Tibial artery (tissue), 4 donors: ENCODE results near the gene DMRT1.

ENCODE experiments used
- DNase-seq, 2 donors: peaks; one replicate each; pipeline ENCODE4 v3.0.0-alpha.2; 2019
- H3K27ac ChIP-seq, 2 donors: fragments of 200-600 bp; sonication (generic) in 1 of 2; 1 replicate in 1 of 2; 2 replicates in 1 of 2; pipeline ENCODE4 v1.5.1; 2018 to 2019; ENCODE audit warnings: mild to moderate bottlenecking in 1 of 2
- H3K27me3 ChIP-seq, 2 donors: fragments of 200-600 bp; sonication (generic) in 1 of 2; one replicate each; pipeline versions ENCODE4 v1.5.1 to v1.6.0; 2016 to 2019
- H3K36me3 ChIP-seq, 3 donors: fragments of 200-600 bp; sonication (generic) in 2 of 3; one replicate each; pipeline ENCODE4 v1.5.1; 2016 to 2019; ENCODE audit warnings: mild to moderate bottlenecking in 2 of 3
- H3K4me1 ChIP-seq, 4 donors: fragments of 200-600 bp; sonication (generic) in 2 of 4; 1 replicate in 3 of 4; 2 replicates in 1 of 4; pipeline ENCODE4 v1.5.1; 2016 to 2019
- H3K4me3 ChIP-seq, 2 donors: fragments of 200-600 bp; sonication (generic) in 1 of 2; 1 replicate in 1 of 2; 2 replicates in 1 of 2; pipeline ENCODE4 v1.5.1; 2018 to 2019; ENCODE audit warnings: mild to moderate bottlenecking in 2 of 2
- H3K9me3 ChIP-seq, 3 donors: fragments of 200-600 bp; sonication (generic) in 1 of 3; one replicate each; pipeline ENCODE4 v1.5.1; 2016 to 2019
- intact Hi-C: fragments of 100-400 bp; cut with DNase I; formaldehyde crosslinking; loops from one replicate; pipeline ENCODE4 v1.15.0; 2023; ENCODE audit warnings: low total_unique reads
- TF ChIP-seq, protein P1 (sequence below), 2 experiments: fragments of 200-600 bp in 1 of 2; fragments of 450-650 bp in 1 of 2; IDR thresholded peaks; one replicate each; pipeline ENCODE4 v1.5.1; 2017 to 2019; ENCODE audit warnings: antibody characterized with exemption in 2 of 2, mild to moderate bottlenecking in 1 of 2, moderate library complexity in 1 of 2

The DMRT1 gene

GRCh38 chr9:942805-943580, 101.5 kb downstream of the DMRT1 start:
- H3K9me3 ChIP-seq, result peaks cover 0 to 3% (median 3%) of the 10 kb centered on the region in 3 donors
- TF ChIP-seq, protein P1, sequence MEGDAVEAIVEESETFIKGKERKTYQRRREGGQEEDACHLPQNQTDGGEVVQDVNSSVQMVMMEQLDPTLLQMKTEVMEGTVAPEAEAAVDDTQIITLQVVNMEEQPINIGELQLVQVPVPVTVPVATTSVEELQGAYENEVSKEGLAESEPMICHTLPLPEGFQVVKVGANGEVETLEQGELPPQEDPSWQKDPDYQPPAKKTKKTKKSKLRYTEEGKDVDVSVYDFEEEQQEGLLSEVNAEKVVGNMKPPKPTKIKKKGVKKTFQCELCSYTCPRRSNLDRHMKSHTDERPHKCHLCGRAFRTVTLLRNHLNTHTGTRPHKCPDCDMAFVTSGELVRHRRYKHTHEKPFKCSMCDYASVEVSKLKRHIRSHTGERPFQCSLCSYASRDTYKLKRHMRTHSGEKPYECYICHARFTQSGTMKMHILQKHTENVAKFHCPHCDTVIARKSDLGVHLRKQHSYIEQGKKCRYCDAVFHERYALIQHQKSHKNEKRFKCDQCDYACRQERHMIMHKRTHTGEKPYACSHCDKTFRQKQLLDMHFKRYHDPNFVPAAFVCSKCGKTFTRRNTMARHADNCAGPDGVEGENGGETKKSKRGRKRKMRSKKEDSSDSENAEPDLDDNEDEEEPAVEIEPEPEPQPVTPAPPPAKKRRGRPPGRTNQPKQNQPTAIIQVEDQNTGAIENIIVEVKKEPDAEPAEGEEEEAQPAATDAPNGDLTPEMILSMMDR (IDR thresholded peaks at IDR 0.05), result no peak
- H3K36me3 ChIP-seq, result no peaks in the 10 kb centered on the region
- DNase-seq, result no peak
- H3K27me3 ChIP-seq, result peaks cover 0 to 14% of the 10 kb centered on the region in 2 donors
- H3K4me3 ChIP-seq, result no peak overlapping the region
- H3K27ac ChIP-seq, result no peak overlapping the region
- H3K4me1 ChIP-seq, result no peaks in the 10 kb centered on the region
- intact Hi-C loops, result no loop called here

- Histone ChIP-seq H3K4me1 (no peaks in the 10 kb centered on the region), H3K36me3 (no peaks in the 10 kb centered on the region), H3K4me3 (no peak overlapping the region), H3K9me3 (no peaks in the 10 kb centered on the region), H3K27me3 (peaks cover 0 to 21% of the 10 kb centered on the region in 2 donors), H3K27ac (no peak overlapping the region)
- DNase-seq, result no peak
- TF ChIP-seq, protein P1 (IDR thresholded peaks at IDR 0.05), result no peak
- intact Hi-C loops, result no loop called here
Measured at GRCh38 chr9:947985-948384, 106.5 kb downstream of the DMRT1 start.

GRCh38 chr9:948497-948896, 107.0 kb downstream of the DMRT1 start:
- intact Hi-C loops, result no loop called here
- Histone ChIP-seq H3K36me3 (no peaks in the 10 kb centered on the region), H3K27me3 (peaks cover 0 to 21% of the 10 kb centered on the region in 2 donors), H3K4me3 (no peak overlapping the region), H3K27ac (no peak overlapping the region), H3K9me3 (no peaks in the 10 kb centered on the region), H3K4me1 (no peaks in the 10 kb centered on the region)
- TF ChIP-seq, protein P1 (IDR thresholded peaks at IDR 0.05), result no peak
- no peak for DNase-seq

- Histone ChIP-seq H3K4me3 (no peak overlapping the region), H3K9me3 (no peaks in the 10 kb centered on the region), H3K27ac (no peak overlapping the region), H3K4me1 (no peaks in the 10 kb centered on the region), H3K36me3 (no peaks in the 10 kb centered on the region), H3K27me3 (peaks cover 0 to 21% of the 10 kb centered on the region in 2 donors)
- intact Hi-C loops, result no loop called here
- DNase-seq, result no peak
- TF ChIP-seq, protein P1 (IDR thresholded peaks at IDR 0.05), result no peak
Measured at GRCh38 chr9:950139-950538, 108.6 kb downstream of the DMRT1 start.

- no peaks in the 10 kb centered on the region for H3K9me3 ChIP-seq
- no peak overlapping the region for H3K27ac ChIP-seq
- no peaks in the 10 kb centered on the region for H3K36me3 ChIP-seq
- intact Hi-C loops, result no loop called here
- TF ChIP-seq, protein P1 (IDR thresholded peaks at IDR 0.05), result no peak
- H3K4me1 ChIP-seq, result no peaks in the 10 kb centered on the region
- H3K27me3 ChIP-seq, result peaks cover 0 to 20% of the 10 kb centered on the region in 2 donors
- DNase-seq, result no peak
- no peak overlapping the region for H3K4me3 ChIP-seq
Measured at GRCh38 chr9:952546-952945, 111.0 kb downstream of the DMRT1 start.
